MV-4-11 (cell line): ENCODE measurements around the gene TUT7.
"Not testable (repeated sequence)": the region's sequence is repeated elsewhere in the genome, so short reads cannot be mapped to it uniquely, and the experiment has no call there.

ENCODE experiments used
- DNase-seq: peaks from one replicate; lab custom pipeline; 2025; lab: John Stamatoyannopoulos, UW

Gene TUT7

GRCh38 chr9:86354011-86354817 lies at the start of gene TUT7:
TSS of gene TUT7 (minus strand) at chr9:86354410. CDS start at chr9:86353199, 1,211 bp downstream.
- DNase-seq: peak; percentile 89

- no peak for DNase-seq
Measured at GRCh38 chr9:86402591-86402990, 48.4 kb upstream of the TUT7 start.

GRCh38 chr9:86396412-86396811 lies 42.2 kb upstream of the TUT7 start:
- no peak for DNase-seq

- DNase-seq: not testable (repeated sequence)
Measured at GRCh38 chr9:86390184-86390583, 36.0 kb upstream of the TUT7 start.

GRCh38 chr9:86389628-86390027 lies 35.4 kb upstream of the TUT7 start:
- DNase-seq: peak; percentile 68

GRCh38 chr9:86387376-86387775 lies 33.2 kb upstream of the TUT7 start:
- no peak for DNase-seq

GRCh38 chr9:86383000-86383399 lies 28.8 kb upstream of the TUT7 start:
- DNase-seq: not testable (repeated sequence)

- no peak for DNase-seq
Measured at GRCh38 chr9:86376016-86376415, 21.8 kb upstream of the TUT7 start.

- no peak for DNase-seq
Measured at GRCh38 chr9:86369810-86370209, 15.6 kb upstream of the TUT7 start.

- peak; percentile 97 for DNase-seq
Measured at GRCh38 chr9:86368871-86369521, 14.8 kb upstream of the TUT7 start.

GRCh38 chr9:86361176-86361575 lies 7.0 kb upstream of the TUT7 start:
- DNase-seq: no peak

GRCh38 chr9:86359151-86359879 lies 5.1 kb upstream of the TUT7 start:
- peak; percentile 70 for DNase-seq

GRCh38 chr9:86356871-86357866 lies 3.0 kb upstream of the TUT7 start:
- no peak for DNase-seq

GRCh38 chr9:86355814-86356213 lies 1.6 kb upstream of the TUT7 start:
- no peak for DNase-seq

GRCh38 chr9:86354818-86355309 lies 654 bp upstream of the TUT7 start:
- DNase-seq: no peak

GRCh38 chr9:86353655-86354010 lies 577 bp downstream of the TUT7 start:
- no peak for DNase-seq

GRCh38 chr9:86352440-86353077 lies 1.7 kb downstream of the TUT7 start:
- no peak for DNase-seq

- no peak for DNase-seq
Measured at GRCh38 chr9:86351880-86352279, 2.3 kb downstream of the TUT7 start.

GRCh38 chr9:86350006-86350760 lies 4.0 kb downstream of the TUT7 start:
- DNase-seq: peak; percentile 57

GRCh38 chr9:86349271-86349670 lies 4.9 kb downstream of the TUT7 start:
- DNase-seq: no peak
